Fibroblast of skin of right biceps (primary cell): ENCODE data around the gene DOCK1.

ENCODE experiments used
- DNase-seq: peaks from one replicate; pipeline ENCODE4 v3.0.0-alpha.2; 2013

Gene DOCK1

GRCh38 chr10:127374074-127374680 is 468.9 kb downstream of the DOCK1 start:
- DNase-seq = no peak

GRCh38 chr10:127374901-127375300 is 469.7 kb downstream of the DOCK1 start:
- no peak for DNase-seq

GRCh38 chr10:127375461-127375860 is 470.2 kb downstream of the DOCK1 start:
- no peak for DNase-seq

GRCh38 chr10:127376071-127376470 is 470.8 kb downstream of the DOCK1 start:
- no peak for DNase-seq

- DNase-seq = no peak
Measured at GRCh38 chr10:127378628-127379027, 473.4 kb downstream of the DOCK1 start.

GRCh38 chr10:127384532-127384931 is 479.3 kb downstream of the DOCK1 start:
- DNase-seq = no peak

GRCh38 chr10:127385066-127385465 is 479.8 kb downstream of the DOCK1 start:
- DNase-seq = no peak

- DNase-seq = no peak
Measured at GRCh38 chr10:127386606-127387327, 481.5 kb downstream of the DOCK1 start.

- no peak for DNase-seq
Measured at GRCh38 chr10:127391875-127392274, 486.6 kb downstream of the DOCK1 start.

GRCh38 chr10:127392351-127393235 is 487.4 kb downstream of the DOCK1 start:
- DNase-seq = no peak

- DNase-seq = peak; percentile 70
Measured at GRCh38 chr10:127398140-127398970, 493.1 kb downstream of the DOCK1 start.

- DNase-seq = no peak
Measured at GRCh38 chr10:127398971-127399365, 493.7 kb downstream of the DOCK1 start.

- DNase-seq = no peak
Measured at GRCh38 chr10:127399668-127400067, 494.4 kb downstream of the DOCK1 start.

- no peak for DNase-seq
Measured at GRCh38 chr10:127400216-127400615, 495.0 kb downstream of the DOCK1 start.

- DNase-seq = no peak
Measured at GRCh38 chr10:127402596-127403409, 497.6 kb downstream of the DOCK1 start.

- peak; percentile 35 for DNase-seq
Measured at GRCh38 chr10:127405221-127405620, 500.0 kb downstream of the DOCK1 start.

GRCh38 chr10:127406018-127406550 is 500.9 kb downstream of the DOCK1 start:
- DNase-seq = no peak

GRCh38 chr10:127407551-127407950 is 502.3 kb downstream of the DOCK1 start:
- DNase-seq = no peak

- DNase-seq = no peak
Measured at GRCh38 chr10:127408112-127408710, 503.0 kb downstream of the DOCK1 start.

- peak; percentile 24 for DNase-seq
Measured at GRCh38 chr10:127408733-127409132, 503.5 kb downstream of the DOCK1 start.

- DNase-seq = no peak
Measured at GRCh38 chr10:127410030-127410429, 504.8 kb downstream of the DOCK1 start.
